DMS53 (cell line): ENCODE data around the gene SLC6A8.

Experiments
- DNase-seq: peaks from one replicate; lab custom pipeline; 2025; lab: John Stamatoyannopoulos, UW

Gene SLC6A8

GRCh38 chrX:153648358-153649177 is 39.2 kb upstream of the SLC6A8 start:
- DNase-seq, result no peak

- DNase-seq, result peak; percentile 81
Measured at GRCh38 chrX:153649178-153649914, 38.4 kb upstream of the SLC6A8 start.

- no peak for DNase-seq
Measured at GRCh38 chrX:153649915-153650782, 37.6 kb upstream of the SLC6A8 start.

GRCh38 chrX:153650959-153651358 is 36.8 kb upstream of the SLC6A8 start:
- DNase-seq, result no peak

GRCh38 chrX:153651540-153652079 is 36.1 kb upstream of the SLC6A8 start:
- peak; percentile 42 for DNase-seq

- no peak for DNase-seq
Measured at GRCh38 chrX:153653556-153653955, 34.2 kb upstream of the SLC6A8 start.

- no peak for DNase-seq
Measured at GRCh38 chrX:153657161-153657560, 30.6 kb upstream of the SLC6A8 start.

- DNase-seq, result no peak
Measured at GRCh38 chrX:153659268-153659667, 28.5 kb upstream of the SLC6A8 start.

GRCh38 chrX:153662266-153662665 is 25.5 kb upstream of the SLC6A8 start:
- DNase-seq, result no peak

- DNase-seq, result no peak
Measured at GRCh38 chrX:153665726-153666306, 21.9 kb upstream of the SLC6A8 start.

- peak; percentile 51 for DNase-seq
Measured at GRCh38 chrX:153667281-153667955, 20.3 kb upstream of the SLC6A8 start.

- peak; percentile 85 for DNase-seq
Measured at GRCh38 chrX:153667956-153668396, 19.8 kb upstream of the SLC6A8 start.

- no peak for DNase-seq
Measured at GRCh38 chrX:153668423-153669173, 19.1 kb upstream of the SLC6A8 start.

- peak; percentile 26 for DNase-seq
Measured at GRCh38 chrX:153669174-153669890, 18.4 kb upstream of the SLC6A8 start.

GRCh38 chrX:153669901-153670731 is 17.6 kb upstream of the SLC6A8 start:
- no peak for DNase-seq

GRCh38 chrX:153670748-153671588 is 16.8 kb upstream of the SLC6A8 start:
- no peak for DNase-seq

- no peak for DNase-seq
Measured at GRCh38 chrX:153671589-153672530, 15.9 kb upstream of the SLC6A8 start.
